Activated T-cell treated with anti-CD3 and anti-CD28 coated beads, Interleukin-2, amount 50 U/mL, for 4 hours (primary cell): ENCODE data around the gene GLP2R. TPM values are rescaled to one million over a fixed set of nuclear protein-coding genes. Genes with fewer than 3 reads are reported as not detected.

ENCODE experiments used
- ATAC-seq, 2 donors: fragments of 200-7000 bp; cut with Tn5 transposase; one replicate each; pipeline ENCODE4 v1.10.0; 2021
- DNase-seq: peaks from one replicate; pipeline ENCODE4 v3.0.0-alpha.2; 2020
- H3K27me3 Mint-ChIP-seq: one replicate; pipeline ENCODE4 v1.8.0; 2021; ENCODE audit warnings: low read depth, mixed read lengths
- H3K36me3 Mint-ChIP-seq: one replicate; pipeline ENCODE4 v1.8.0; 2022; ENCODE audit warnings: mixed read lengths; ENCODE audit not compliant: insufficient read depth
- H3K4me1 Mint-ChIP-seq: one replicate; pipeline ENCODE4 v1.8.0; 2021; ENCODE audit warnings: low read depth, mixed read lengths
- H3K4me3 Mint-ChIP-seq: one replicate; pipeline ENCODE4 v1.8.0; 2021; ENCODE audit warnings: mild to moderate bottlenecking, moderate library complexity, mixed read lengths
- H3K9me3 Mint-ChIP-seq: one replicate; pipeline ENCODE4 v1.8.0; 2021; ENCODE audit warnings: mixed read lengths
- total RNA-seq, 3 donors: library from RNA; stranded (reverse); gene quantifications; one replicate each; pipeline ENCODE4 v1.2.1, GENCODE V29; 2021

Gene GLP2R
- total RNA-seq, 3 donors from 2014 or later = not detected

GRCh38 chr17:9802697-9803096 is 23.0 kb upstream of the GLP2R start:
- H3K9me3 Mint-ChIP-seq = peaks cover 5% of the 10 kb centered on the region
- no peaks in the 10 kb centered on the region for H3K36me3 Mint-ChIP-seq

GRCh38 chr17:9805769-9806168 is 20.0 kb upstream of the GLP2R start:
- DNase-seq = no peak
- H3K4me3 Mint-ChIP-seq = no peak overlapping the region
- no peaks in the 10 kb centered on the region for H3K36me3 Mint-ChIP-seq
- peaks cover 5% of the 10 kb centered on the region for H3K9me3 Mint-ChIP-seq
- ATAC-seq = no peak
- H3K4me1 Mint-ChIP-seq = no peaks in the 10 kb centered on the region
- H3K27me3 Mint-ChIP-seq = peaks cover 10% of the 10 kb centered on the region

More at GRCh38 chr17:9802697-9803096, 23.0 kb upstream of the GLP2R start:
- DNase-seq (no peak), ATAC-seq (no peak)
- Mint-ChIP-seq H3K27me3 (peaks cover 14% of the 10 kb centered on the region), H3K4me3 (no peak overlapping the region), H3K4me1 (no peaks in the 10 kb centered on the region)

- no peak for DNase-seq
- Mint-ChIP-seq H3K36me3 (no peaks in the 10 kb centered on the region), H3K4me3 (no peak overlapping the region), H3K27me3 (peaks cover 10% of the 10 kb centered on the region), H3K4me1 (no peaks in the 10 kb centered on the region), H3K9me3 (peaks cover 5% of the 10 kb centered on the region)
- ATAC-seq = no peak
Measured at GRCh38 chr17:9806699-9807098, 19.0 kb upstream of the GLP2R start.

GRCh38 chr17:9809409-9809808 is 16.3 kb upstream of the GLP2R start:
- Mint-ChIP-seq H3K36me3 (no peaks in the 10 kb centered on the region), H3K4me3 (no peak overlapping the region), H3K4me1 (no peaks in the 10 kb centered on the region), H3K27me3 (peaks cover 3% of the 10 kb centered on the region), H3K9me3 (peaks cover 4% of the 10 kb centered on the region)
- no peak for DNase-seq
- no peak for ATAC-seq

- no peak overlapping the region for H3K4me3 Mint-ChIP-seq
- peaks cover 3% of the 10 kb centered on the region for H3K27me3 Mint-ChIP-seq
- no peak for ATAC-seq
- H3K36me3 Mint-ChIP-seq = no peaks in the 10 kb centered on the region
- H3K9me3 Mint-ChIP-seq = no peaks in the 10 kb centered on the region
- H3K4me1 Mint-ChIP-seq = no peaks in the 10 kb centered on the region
- DNase-seq = no peak
Measured at GRCh38 chr17:9810100-9810949, 15.4 kb upstream of the GLP2R start.

- DNase-seq = no peak
- peaks cover 3% of the 10 kb centered on the region for H3K27me3 Mint-ChIP-seq
- no peaks in the 10 kb centered on the region for H3K4me1 Mint-ChIP-seq
- H3K4me3 Mint-ChIP-seq = no peak overlapping the region
- H3K36me3 Mint-ChIP-seq = no peaks in the 10 kb centered on the region
- no peak for ATAC-seq
- no peaks in the 10 kb centered on the region for H3K9me3 Mint-ChIP-seq
Measured at GRCh38 chr17:9811086-9811485, 14.6 kb upstream of the GLP2R start.

GRCh38 chr17:9811537-9811936 is 14.2 kb upstream of the GLP2R start:
- no peak for ATAC-seq
- H3K4me1 Mint-ChIP-seq = no peaks in the 10 kb centered on the region
- peaks cover under 1% of the 10 kb centered on the region for H3K27me3 Mint-ChIP-seq
- H3K4me3 Mint-ChIP-seq = no peak overlapping the region
- no peaks in the 10 kb centered on the region for H3K36me3 Mint-ChIP-seq
- no peak for DNase-seq
- no peaks in the 10 kb centered on the region for H3K9me3 Mint-ChIP-seq

GRCh38 chr17:9813166-9813565 is 12.6 kb upstream of the GLP2R start:
- ATAC-seq (no peak), DNase-seq (no peak)
- Mint-ChIP-seq H3K9me3 (no peaks in the 10 kb centered on the region), H3K4me3 (no peak overlapping the region), H3K27me3 (no peaks in the 10 kb centered on the region), H3K36me3 (no peaks in the 10 kb centered on the region), H3K4me1 (no peaks in the 10 kb centered on the region)

GRCh38 chr17:9814337-9814945 is 11.3 kb upstream of the GLP2R start:
- no peaks in the 10 kb centered on the region for H3K9me3 Mint-ChIP-seq
- peaks cover 2% of the 10 kb centered on the region for H3K27me3 Mint-ChIP-seq
- no peaks in the 10 kb centered on the region for H3K36me3 Mint-ChIP-seq
- ATAC-seq = no peak
- no peak overlapping the region for H3K4me3 Mint-ChIP-seq
- H3K4me1 Mint-ChIP-seq = no peaks in the 10 kb centered on the region
- DNase-seq = no peak

- no peak for ATAC-seq
- H3K4me3 Mint-ChIP-seq = no peak overlapping the region
Measured at GRCh38 chr17:9816472-9816871, 9.3 kb upstream of the GLP2R start.

GRCh38 chr17:9817086-9817485 is 8.6 kb upstream of the GLP2R start:
- Mint-ChIP-seq H3K9me3 (no peaks in the 10 kb centered on the region), H3K36me3 (no peaks in the 10 kb centered on the region), H3K27me3 (peaks cover 4% of the 10 kb centered on the region), H3K4me1 (no peaks in the 10 kb centered on the region), H3K4me3 (no peak overlapping the region)
- ATAC-seq (no peak), DNase-seq (no peak)

More at GRCh38 chr17:9816472-9816871, 9.3 kb upstream of the GLP2R start:
- Mint-ChIP-seq H3K36me3 (no peaks in the 10 kb centered on the region), H3K9me3 (no peaks in the 10 kb centered on the region), H3K4me1 (no peaks in the 10 kb centered on the region), H3K27me3 (peaks cover 4% of the 10 kb centered on the region)
- DNase-seq = no peak

GRCh38 chr17:9818760-9819159 is 7.0 kb upstream of the GLP2R start:
- H3K4me3 Mint-ChIP-seq = no peak overlapping the region
- H3K9me3 Mint-ChIP-seq = peaks cover 4% of the 10 kb centered on the region
- no peak for ATAC-seq
- no peak for DNase-seq
- H3K4me1 Mint-ChIP-seq = no peaks in the 10 kb centered on the region
- peaks cover 10% of the 10 kb centered on the region for H3K27me3 Mint-ChIP-seq
- no peaks in the 10 kb centered on the region for H3K36me3 Mint-ChIP-seq

- H3K27me3 Mint-ChIP-seq = peaks cover 11% of the 10 kb centered on the region
- H3K4me3 Mint-ChIP-seq = no peak overlapping the region
- H3K36me3 Mint-ChIP-seq = no peaks in the 10 kb centered on the region
- H3K4me1 Mint-ChIP-seq = no peaks in the 10 kb centered on the region
- ATAC-seq (no peak), DNase-seq (no peak)
- H3K9me3 Mint-ChIP-seq = peaks cover 4% of the 10 kb centered on the region
Measured at GRCh38 chr17:9820448-9820847, 5.3 kb upstream of the GLP2R start.

GRCh38 chr17:9821921-9822320 is 3.8 kb upstream of the GLP2R start, which contains the start of gene GSG1L2:
Gene GSG1L2, minus strand, starts transcription at chr17:9822079. Its CDS starts 8 bp downstream, at chr17:9822071.
- no peaks in the 10 kb centered on the region for H3K4me1 Mint-ChIP-seq
- peaks cover 4% of the 10 kb centered on the region for H3K9me3 Mint-ChIP-seq
- H3K36me3 Mint-ChIP-seq = no peaks in the 10 kb centered on the region
- no peak for DNase-seq
- peaks cover 14% of the 10 kb centered on the region for H3K27me3 Mint-ChIP-seq
- H3K4me3 Mint-ChIP-seq = no peak within 1 kb of the TSS
- ATAC-seq = no peak

- peaks cover 19% of the 10 kb centered on the region for H3K27me3 Mint-ChIP-seq
- ATAC-seq (no peak), DNase-seq (no peak)
- no peaks in the 10 kb centered on the region for H3K36me3 Mint-ChIP-seq
- no peak overlapping the region for H3K4me3 Mint-ChIP-seq
- peaks cover 4% of the 10 kb centered on the region for H3K9me3 Mint-ChIP-seq
- no peaks in the 10 kb centered on the region for H3K4me1 Mint-ChIP-seq
Measured at GRCh38 chr17:9824094-9824493, 1.6 kb upstream of the GLP2R start.
